Measurements from ENCODE around the gene AFF1.
"Not testable (repeated sequence)": the region's sequence is repeated elsewhere in the genome, so short reads cannot be mapped to it uniquely, and the experiment has no call there.

- not testable (repeated sequence) for TF ChIP-seq ZSCAN18 (CRISPR knock-in tag; IDR thresholded peaks at IDR 0.05); PREB (CRISPR knock-in tag; IDR thresholded peaks at IDR 0.05; ENCODE audit: borderline replicate concordance); ZNF138 (CRISPR knock-in tag; conservative IDR thresholded peaks at IDR 0.05)
Measured at GRCh38 chr4:87012954-87013308, 78.1 kb downstream of the AFF1 start.

Data from WTC11 (cell line).